Astrocyte (in vitro differentiated cells and primary cell): ENCODE data around the gene ANKRD28.

Experiments used
- EZH2 ChIP-seq: IDR thresholded peaks from 2 replicates; pipeline ENCODE4 v1.6.1; 2012; ENCODE audit warnings: mild to moderate bottlenecking, low read length, inconsistent platforms; ENCODE audit not compliant: insufficient read depth
- TF ChIP-seq, protein P1 (sequence below): IDR thresholded peaks from 2 replicates; pipeline ENCODE4 v1.5.1; 2011; ENCODE audit warnings: low read depth, mild to moderate bottlenecking, inconsistent platforms, low read length, moderate library complexity; ENCODE audit not compliant: insufficient read depth

DNA sequence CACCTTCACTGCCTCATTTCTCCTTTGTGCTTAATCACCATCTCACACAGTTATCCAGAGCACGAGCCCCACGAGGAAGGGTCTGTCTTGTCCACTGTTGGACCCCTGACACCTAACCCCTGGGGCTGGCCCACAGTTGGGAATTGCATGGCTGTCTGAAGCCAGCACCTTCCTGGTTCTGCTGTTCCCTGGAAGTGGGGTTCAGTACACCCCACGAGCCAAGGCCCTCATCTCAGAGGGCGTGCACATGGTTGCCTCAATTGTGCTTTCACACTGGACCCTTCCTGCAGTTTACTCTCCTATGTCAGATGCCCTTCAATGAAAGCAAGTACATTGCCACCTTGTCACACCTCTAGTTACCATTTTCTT, 165.6 kb downstream of the ANKRD28 start:
- TF ChIP-seq EZH2 = no peak
- TF ChIP-seq, protein P1, sequence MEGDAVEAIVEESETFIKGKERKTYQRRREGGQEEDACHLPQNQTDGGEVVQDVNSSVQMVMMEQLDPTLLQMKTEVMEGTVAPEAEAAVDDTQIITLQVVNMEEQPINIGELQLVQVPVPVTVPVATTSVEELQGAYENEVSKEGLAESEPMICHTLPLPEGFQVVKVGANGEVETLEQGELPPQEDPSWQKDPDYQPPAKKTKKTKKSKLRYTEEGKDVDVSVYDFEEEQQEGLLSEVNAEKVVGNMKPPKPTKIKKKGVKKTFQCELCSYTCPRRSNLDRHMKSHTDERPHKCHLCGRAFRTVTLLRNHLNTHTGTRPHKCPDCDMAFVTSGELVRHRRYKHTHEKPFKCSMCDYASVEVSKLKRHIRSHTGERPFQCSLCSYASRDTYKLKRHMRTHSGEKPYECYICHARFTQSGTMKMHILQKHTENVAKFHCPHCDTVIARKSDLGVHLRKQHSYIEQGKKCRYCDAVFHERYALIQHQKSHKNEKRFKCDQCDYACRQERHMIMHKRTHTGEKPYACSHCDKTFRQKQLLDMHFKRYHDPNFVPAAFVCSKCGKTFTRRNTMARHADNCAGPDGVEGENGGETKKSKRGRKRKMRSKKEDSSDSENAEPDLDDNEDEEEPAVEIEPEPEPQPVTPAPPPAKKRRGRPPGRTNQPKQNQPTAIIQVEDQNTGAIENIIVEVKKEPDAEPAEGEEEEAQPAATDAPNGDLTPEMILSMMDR = no peak
